ENCODE measurements around the gene SLFNL1. TPM values are rescaled to one million over a fixed set of nuclear protein-coding genes. Genes with fewer than 3 reads are reported as not detected.

Gene SLFNL1
- total RNA-seq, 1 experiment from 2014 or later, result not detected

DNA sequence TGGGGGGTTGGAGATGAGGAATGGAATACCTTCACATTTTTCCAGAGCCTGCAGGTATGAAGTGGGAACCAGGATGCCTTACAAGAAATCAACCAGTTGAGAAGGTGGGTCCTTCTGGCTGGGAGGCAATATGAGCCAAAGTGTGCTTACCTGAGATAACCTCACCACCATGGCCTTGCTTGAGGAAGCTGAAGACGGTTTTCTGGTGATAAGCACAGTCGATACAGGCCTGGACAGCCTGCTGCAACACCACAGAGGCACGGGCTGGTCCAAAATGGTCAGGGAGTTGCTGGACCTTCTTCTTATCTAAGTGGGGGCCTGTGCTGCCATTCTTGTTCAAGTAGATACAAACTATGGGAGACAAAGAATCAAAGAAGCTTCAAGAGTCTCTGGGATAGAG lies 27.0 kb upstream of the SLFNL1 start:
- H3K36me3 Mint-ChIP-seq, result peaks cover 10% of the 10 kb centered on the region
- no peak overlapping the region for H3K27ac Mint-ChIP-seq
- DNase-seq (ENCODE audit: low spot score), result no peak
- no peak overlapping the region for H3K4me3 Mint-ChIP-seq
- no peaks in the 10 kb centered on the region for H3K27me3 Mint-ChIP-seq (ENCODE audit: low read depth)
- ChIA-PET CTCF (interaction anchor here (0.8 kb wide), 1 partner anchor 96 kb away, joined by 3 read pairs; no protein-coding TSS in a partner anchor), POLR2A (no interaction called here)
- TF ChIP-seq, protein P1, sequence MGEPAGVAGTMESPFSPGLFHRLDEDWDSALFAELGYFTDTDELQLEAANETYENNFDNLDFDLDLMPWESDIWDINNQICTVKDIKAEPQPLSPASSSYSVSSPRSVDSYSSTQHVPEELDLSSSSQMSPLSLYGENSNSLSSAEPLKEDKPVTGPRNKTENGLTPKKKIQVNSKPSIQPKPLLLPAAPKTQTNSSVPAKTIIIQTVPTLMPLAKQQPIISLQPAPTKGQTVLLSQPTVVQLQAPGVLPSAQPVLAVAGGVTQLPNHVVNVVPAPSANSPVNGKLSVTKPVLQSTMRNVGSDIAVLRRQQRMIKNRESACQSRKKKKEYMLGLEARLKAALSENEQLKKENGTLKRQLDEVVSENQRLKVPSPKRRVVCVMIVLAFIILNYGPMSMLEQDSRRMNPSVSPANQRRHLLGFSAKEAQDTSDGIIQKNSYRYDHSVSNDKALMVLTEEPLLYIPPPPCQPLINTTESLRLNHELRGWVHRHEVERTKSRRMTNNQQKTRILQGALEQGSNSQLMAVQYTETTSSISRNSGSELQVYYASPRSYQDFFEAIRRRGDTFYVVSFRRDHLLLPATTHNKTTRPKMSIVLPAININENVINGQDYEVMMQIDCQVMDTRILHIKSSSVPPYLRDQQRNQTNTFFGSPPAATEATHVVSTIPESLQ (CRISPR knock-in tag; IDR thresholded peaks at IDR 0.05), result no peak
- TF ChIP-seq TEAD4 (CRISPR knock-in tag; IDR thresholded peaks at IDR 0.05) (no peak), ZNF317 (CRISPR knock-in tag; IDR thresholded peaks at IDR 0.05; ENCODE audit: borderline replicate concordance, low read depth) (no peak), MLX (CRISPR knock-in tag; IDR thresholded peaks at IDR 0.05) (no peak)
- H3K4me1 Mint-ChIP-seq, result peaks cover 3% of the 10 kb centered on the region
- peaks cover 2% of the 10 kb centered on the region for H3K9me3 Mint-ChIP-seq
- ATAC-seq, result no peak

DNA sequence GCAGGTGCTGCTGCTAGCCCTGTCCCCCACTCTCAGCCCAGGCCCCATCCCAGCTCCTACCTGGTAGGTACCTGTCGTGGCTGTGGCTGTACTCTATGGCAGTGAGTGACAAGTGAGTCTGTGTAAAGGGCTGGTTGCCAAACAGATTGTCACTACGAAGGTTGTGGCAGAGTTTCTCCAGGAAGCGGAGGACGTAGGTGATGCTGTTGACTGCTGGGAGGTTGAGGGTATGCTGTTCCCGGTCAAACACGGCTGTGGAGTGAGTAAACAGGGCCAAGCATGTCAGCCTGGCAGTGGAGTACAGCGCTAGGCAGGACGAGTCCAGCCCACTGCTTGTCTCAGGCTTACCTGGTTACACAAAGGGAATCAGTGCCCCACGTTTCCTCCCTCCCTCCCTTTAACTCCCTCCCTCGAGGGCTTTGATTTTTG lies 24.8 kb upstream of the SLFNL1 start:
- ATAC-seq (no peak), DNase-seq (ENCODE audit: low spot score) (no peak)
- H3K27ac Mint-ChIP-seq, result no peak overlapping the region
- no peaks in the 10 kb centered on the region for H3K9me3 Mint-ChIP-seq
- H3K36me3 Mint-ChIP-seq, result peaks cover 7% of the 10 kb centered on the region; the same call in 1 of the 2 replicates
- ChIA-PET CTCF (no interaction called here), POLR2A (no interaction called here)
- H3K4me3 Mint-ChIP-seq, result no peak overlapping the region
- H3K27me3 Mint-ChIP-seq (ENCODE audit: low read depth), result no peaks in the 10 kb centered on the region
- H3K4me1 Mint-ChIP-seq, result no peaks in the 10 kb centered on the region
- no peak for TF ChIP-seq EMX1 (CRISPR knock-in tag; IDR thresholded peaks at IDR 0.05)
- TF ChIP-seq, protein P2, sequence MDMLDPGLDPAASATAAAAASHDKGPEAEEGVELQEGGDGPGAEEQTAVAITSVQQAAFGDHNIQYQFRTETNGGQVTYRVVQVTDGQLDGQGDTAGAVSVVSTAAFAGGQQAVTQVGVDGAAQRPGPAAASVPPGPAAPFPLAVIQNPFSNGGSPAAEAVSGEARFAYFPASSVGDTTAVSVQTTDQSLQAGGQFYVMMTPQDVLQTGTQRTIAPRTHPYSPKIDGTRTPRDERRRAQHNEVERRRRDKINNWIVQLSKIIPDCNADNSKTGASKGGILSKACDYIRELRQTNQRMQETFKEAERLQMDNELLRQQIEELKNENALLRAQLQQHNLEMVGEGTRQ (CRISPR knock-in tag; IDR thresholded peaks at IDR 0.05), result no peak
- no peak for TF ChIP-seq AR (CRISPR knock-in tag; IDR thresholded peaks at IDR 0.05)
- TF ChIP-seq, protein P1 (CRISPR knock-in tag; IDR thresholded peaks at IDR 0.05), result no peak
- TF ChIP-seq MLX (CRISPR knock-in tag; IDR thresholded peaks at IDR 0.05), result no peak
- TF ChIP-seq, protein P3, sequence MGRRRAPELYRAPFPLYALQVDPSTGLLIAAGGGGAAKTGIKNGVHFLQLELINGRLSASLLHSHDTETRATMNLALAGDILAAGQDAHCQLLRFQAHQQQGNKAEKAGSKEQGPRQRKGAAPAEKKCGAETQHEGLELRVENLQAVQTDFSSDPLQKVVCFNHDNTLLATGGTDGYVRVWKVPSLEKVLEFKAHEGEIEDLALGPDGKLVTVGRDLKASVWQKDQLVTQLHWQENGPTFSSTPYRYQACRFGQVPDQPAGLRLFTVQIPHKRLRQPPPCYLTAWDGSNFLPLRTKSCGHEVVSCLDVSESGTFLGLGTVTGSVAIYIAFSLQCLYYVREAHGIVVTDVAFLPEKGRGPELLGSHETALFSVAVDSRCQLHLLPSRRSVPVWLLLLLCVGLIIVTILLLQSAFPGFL (CRISPR knock-in tag; IDR thresholded peaks at IDR 0.05; ENCODE audit: borderline replicate concordance), result no peak
- no peak for TF ChIP-seq ZNF317 (CRISPR knock-in tag; IDR thresholded peaks at IDR 0.05; ENCODE audit: borderline replicate concordance, low read depth)
- TF ChIP-seq, protein P4, sequence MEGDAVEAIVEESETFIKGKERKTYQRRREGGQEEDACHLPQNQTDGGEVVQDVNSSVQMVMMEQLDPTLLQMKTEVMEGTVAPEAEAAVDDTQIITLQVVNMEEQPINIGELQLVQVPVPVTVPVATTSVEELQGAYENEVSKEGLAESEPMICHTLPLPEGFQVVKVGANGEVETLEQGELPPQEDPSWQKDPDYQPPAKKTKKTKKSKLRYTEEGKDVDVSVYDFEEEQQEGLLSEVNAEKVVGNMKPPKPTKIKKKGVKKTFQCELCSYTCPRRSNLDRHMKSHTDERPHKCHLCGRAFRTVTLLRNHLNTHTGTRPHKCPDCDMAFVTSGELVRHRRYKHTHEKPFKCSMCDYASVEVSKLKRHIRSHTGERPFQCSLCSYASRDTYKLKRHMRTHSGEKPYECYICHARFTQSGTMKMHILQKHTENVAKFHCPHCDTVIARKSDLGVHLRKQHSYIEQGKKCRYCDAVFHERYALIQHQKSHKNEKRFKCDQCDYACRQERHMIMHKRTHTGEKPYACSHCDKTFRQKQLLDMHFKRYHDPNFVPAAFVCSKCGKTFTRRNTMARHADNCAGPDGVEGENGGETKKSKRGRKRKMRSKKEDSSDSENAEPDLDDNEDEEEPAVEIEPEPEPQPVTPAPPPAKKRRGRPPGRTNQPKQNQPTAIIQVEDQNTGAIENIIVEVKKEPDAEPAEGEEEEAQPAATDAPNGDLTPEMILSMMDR (IDR thresholded peaks at IDR 0.05), result no peak
- no peak for TF ChIP-seq ZBTB21 (CRISPR knock-in tag; IDR thresholded peaks at IDR 0.05; ENCODE audit: borderline replicate concordance)
- TF ChIP-seq, protein P5, sequence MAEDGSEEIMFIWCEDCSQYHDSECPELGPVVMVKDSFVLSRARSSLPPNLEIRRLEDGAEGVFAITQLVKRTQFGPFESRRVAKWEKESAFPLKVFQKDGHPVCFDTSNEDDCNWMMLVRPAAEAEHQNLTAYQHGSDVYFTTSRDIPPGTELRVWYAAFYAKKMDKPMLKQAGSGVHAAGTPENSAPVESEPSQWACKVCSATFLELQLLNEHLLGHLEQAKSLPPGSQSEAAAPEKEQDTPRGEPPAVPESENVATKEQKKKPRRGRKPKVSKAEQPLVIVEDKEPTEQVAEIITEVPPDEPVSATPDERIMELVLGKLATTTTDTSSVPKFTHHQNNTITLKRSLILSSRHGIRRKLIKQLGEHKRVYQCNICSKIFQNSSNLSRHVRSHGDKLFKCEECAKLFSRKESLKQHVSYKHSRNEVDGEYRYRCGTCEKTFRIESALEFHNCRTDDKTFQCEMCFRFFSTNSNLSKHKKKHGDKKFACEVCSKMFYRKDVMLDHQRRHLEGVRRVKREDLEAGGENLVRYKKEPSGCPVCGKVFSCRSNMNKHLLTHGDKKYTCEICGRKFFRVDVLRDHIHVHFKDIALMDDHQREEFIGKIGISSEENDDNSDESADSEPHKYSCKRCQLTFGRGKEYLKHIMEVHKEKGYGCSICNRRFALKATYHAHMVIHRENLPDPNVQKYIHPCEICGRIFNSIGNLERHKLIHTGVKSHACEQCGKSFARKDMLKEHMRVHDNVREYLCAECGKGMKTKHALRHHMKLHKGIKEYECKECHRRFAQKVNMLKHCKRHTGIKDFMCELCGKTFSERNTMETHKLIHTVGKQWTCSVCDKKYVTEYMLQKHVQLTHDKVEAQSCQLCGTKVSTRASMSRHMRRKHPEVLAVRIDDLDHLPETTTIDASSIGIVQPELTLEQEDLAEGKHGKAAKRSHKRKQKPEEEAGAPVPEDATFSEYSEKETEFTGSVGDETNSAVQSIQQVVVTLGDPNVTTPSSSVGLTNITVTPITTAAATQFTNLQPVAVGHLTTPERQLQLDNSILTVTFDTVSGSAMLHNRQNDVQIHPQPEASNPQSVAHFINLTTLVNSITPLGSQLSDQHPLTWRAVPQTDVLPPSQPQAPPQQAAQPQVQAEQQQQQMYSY (CRISPR knock-in tag; IDR thresholded peaks at IDR 0.05), result no peak
- no peak for TF ChIP-seq SMAD3 (CRISPR knock-in tag; IDR thresholded peaks at IDR 0.05; ENCODE audit: borderline replicate concordance)
- TF ChIP-seq OVOL2 (CRISPR knock-in tag; IDR thresholded peaks at IDR 0.05; ENCODE audit: borderline replicate concordance), result no peak

Data from WTC11 (cell line).